NCI-H69 (cell line): ENCODE data around the gene HOOK1.
"Not testable (repeated sequence)": the region's sequence is repeated elsewhere in the genome, so short reads cannot be mapped to it uniquely, and the experiment has no call there.

Experiments
- DNase-seq: peaks from one replicate; lab custom pipeline; 2025; lab: John Stamatoyannopoulos, UW

The HOOK1 gene

DNA sequence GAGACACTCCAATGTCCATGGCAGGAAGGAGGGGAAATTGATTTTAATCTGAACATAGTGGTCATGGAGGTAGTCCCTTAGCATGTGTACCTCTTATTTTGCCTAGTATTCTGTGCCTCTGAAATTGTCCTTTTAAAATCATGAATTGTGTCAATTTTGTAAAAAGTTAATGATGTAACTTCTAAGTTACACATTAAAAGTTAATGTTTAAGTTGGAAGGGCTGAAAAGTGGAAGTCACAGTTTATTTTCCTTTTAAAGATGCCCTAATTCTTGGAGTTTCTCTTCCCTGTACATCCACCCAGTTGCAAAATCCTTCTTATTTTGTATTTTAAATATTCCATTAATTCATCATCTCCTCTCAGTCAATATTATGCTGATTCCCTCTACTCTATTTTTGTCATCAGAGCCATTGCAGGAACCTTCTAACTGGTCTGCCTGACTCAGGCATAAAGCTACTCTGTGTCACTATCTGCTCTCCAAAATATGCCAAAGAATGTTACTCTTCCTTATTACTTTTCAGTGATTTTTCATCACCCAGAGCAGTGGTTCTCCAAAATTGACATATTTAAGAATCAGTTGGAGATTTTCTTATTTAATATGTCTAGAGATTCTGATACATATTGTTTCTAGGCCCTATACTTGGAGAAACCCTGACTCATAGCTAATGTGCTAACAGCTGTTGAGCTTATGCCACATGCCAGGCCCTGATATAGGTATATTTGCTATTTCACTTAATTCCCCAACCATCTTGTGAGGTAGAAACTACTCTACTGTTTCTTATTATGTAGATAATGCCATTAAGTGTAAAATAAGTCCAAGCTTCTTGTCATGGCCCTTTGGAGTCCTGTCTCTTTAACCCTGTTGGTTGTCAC lies 5.1 kb downstream of the HOOK1 start:
- DNase-seq: no peak

DNA sequence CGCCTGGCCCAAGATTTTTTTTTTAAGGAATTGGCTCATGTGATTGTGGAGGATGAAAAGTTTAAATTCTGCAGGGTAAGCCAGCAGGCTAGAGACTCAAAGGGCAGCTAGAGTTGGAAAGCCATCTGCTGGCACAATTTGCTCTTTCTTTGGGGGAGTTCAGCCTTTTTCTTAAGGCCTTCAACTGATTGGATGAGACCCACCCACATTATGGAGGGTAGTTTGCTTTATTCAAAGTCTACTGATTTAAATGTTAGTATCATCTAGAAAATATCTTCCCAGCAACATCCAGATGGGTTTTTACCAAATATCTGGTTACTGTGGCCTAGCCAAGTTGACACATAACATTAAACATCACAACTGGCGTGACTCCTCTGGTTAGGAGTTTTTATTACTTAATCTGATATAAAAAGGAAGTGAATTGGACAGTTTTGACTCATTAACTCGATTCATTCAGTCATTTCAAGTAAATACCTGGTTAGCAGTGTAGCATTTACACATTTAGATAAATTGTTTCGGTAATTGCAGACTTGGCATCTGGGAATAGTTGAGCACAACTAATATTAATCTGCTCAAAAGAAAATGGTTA lies 12.4 kb downstream of the HOOK1 start:
- DNase-seq: no peak

DNA sequence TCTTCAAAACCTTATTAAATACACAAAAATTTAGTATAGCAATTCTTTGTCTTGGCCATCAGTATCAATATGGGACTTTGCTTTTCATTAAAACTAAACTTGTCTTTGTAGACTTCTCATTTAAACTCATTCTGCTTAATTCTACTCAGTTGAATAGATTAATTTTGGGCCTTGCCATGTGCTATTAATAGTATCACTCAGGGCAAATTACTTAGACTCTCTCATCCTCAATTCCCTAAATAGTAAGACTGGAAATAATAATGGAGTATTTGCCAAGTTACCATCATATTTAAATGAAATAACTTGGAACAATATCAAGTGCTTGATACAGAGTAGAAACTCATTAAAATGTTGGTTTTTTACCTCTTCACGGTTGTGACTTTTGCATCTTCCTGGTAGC lies 13.4 kb downstream of the HOOK1 start:
- DNase-seq: no peak

DNA sequence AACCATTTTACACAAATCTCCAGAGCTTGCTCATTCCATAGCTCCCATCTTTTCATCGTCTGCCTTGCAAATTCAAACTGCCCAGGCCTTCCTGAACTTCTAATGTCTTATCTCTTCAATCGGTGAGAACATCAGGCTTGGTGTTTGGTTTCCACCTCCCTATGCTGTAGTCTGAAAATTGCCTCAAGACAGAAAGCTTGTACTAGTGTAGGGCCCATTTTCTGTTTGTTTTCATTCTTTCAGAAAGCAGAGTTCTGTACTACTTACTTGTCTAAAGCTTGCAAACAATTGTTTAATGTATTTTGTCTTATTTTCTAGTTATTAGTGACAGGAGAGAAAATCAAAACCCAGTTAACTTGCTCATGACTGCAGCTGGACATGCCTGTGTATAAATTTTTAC lies 16.8 kb downstream of the HOOK1 start:
- no peak for DNase-seq

DNA sequence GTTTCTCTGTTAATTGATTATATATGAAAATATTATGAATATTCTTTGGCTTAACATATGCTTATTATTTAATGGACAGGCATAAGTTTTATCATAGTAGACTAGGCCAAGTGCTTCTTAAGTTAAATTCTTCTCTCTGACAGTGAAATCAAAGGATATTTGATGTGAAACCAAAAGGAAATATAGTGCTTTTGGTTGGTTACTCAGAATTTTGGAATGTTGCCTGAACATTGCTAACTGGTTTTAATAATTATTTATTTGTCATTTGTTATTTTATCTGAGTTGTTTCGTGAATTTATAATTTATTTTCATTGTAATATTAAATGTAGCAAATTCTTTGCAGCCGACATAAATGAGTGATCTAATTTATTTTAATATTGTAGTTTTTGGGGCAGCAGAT lies 18.3 kb downstream of the HOOK1 start:
- no peak for DNase-seq

DNA sequence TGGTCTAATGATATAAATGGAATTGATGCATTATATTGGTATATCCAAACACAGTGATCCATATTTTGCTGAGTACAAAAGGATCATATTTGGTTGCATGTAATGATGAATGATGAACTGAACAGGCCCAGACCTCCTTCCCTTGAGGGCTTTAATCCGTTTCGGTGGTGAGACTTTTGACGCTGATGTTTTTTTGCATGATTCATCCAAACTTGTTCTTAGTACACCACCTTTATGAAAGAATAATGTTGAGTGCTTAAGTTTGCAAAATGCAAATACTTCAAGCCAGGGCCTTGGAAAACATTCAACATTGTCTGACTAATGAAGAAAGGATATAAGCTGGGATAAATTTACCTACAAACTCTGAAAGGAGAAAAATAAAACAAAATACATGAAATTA lies 19.2 kb downstream of the HOOK1 start:
- no peak for DNase-seq

DNA sequence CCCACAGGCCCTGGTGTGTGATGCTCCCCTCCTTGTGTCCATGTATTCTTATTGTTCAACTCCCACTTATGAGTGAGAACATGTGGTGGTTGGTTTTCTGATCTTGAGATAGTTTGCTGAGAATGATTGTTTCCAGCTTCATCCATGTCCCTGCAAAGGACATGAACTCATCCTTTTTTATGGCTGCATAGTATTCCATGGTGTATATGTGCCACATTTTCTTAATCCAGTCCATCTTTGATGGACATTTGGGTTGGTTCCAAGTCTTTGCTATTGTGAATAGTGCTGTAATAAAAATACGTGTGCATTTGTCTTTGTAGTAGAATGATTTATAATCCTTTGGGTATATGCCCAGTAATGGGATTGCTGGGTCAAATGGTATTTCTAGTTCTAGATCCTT lies 23.1 kb downstream of the HOOK1 start:
- not testable (repeated sequence) for DNase-seq

DNA sequence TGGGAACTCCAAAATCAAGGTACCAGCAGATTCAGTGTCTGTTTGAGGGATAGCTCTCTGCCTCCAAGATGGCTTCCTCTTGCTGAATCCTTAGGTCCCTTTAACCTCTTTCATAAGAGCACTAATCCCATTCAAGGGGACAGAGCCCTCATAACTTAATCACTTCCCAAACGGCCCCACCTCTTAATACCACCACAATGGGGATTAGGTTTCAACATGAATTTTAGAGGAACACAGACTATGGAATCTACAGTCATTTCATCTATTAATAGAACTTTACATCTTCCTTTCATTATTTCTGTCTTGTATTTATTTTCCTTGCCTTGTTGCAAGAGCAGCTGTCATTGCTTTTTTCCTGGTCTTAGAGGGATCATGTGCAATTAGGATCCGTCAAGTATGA lies 30.3 kb downstream of the HOOK1 start:
- DNase-seq: no peak

DNA sequence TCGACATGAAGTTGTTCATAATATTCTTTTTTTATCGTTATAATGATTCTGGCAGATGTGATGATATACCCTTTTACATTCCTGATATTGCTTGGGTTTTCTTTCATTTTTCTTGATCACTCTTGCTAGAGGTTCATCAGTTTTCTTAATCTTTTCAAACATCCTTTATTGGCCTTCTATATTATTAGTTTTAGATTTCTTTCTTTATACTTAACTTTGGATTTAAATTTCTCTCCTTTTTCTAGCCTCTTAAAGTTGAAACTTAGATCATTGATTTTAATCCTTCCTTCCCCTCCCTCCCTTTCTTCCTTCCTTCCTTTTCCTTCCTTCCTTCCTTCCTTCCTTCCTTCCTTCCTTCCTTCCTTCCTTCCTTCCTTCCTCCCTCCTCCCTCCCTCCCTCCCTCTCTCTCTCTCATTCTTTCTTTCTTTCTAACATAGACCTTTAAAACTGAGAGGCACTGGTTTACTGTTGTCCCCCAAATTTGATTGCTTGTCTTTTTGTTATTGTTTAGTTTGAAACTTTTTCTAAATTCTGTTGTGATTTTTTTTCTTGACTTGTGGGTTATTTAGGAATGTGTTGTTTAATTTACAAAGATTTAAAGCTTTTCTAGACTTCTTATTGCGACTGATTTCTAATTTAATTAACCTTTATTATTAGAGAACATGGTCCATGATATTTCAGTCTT lies 31.6 kb downstream of the HOOK1 start:
- no peak for DNase-seq

DNA sequence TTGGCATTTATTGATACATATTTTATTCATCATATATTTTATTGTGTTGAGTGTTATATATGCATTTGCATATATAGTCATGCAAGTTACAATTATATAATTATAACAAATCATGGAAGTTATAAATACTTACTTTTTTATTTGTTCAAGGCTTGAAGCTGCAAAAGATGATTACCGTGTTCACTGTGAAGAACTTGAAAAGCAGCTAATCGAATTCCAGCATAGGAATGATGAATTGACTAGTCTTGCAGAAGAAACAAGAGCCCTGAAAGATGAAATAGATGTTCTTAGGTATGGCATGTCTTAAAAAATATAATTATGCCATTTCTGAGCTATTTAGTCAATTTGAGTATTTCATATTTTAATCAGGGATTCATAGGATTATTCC lies 32.1 kb downstream of the HOOK1 start:
- no peak for DNase-seq

DNA sequence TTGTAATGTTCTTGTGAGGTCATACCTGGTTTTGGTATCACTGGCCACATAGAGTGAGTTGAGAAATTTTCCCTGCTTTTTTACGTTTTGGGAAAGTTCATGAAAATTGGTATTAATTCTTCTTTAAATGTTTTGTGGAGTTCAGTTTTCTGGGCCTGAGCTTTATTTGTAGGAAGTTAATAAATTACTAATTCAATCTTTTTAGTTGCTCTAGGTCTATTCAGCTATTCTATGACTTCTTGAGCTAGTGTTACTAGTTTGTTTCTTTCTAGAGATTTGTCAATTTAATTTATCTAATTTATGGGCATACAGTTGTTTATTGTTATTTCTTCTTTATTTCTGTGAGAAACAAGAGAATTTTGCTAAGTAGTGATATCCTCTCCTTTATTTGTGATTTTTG lies 37.4 kb downstream of the HOOK1 start:
- DNase-seq: no peak

DNA sequence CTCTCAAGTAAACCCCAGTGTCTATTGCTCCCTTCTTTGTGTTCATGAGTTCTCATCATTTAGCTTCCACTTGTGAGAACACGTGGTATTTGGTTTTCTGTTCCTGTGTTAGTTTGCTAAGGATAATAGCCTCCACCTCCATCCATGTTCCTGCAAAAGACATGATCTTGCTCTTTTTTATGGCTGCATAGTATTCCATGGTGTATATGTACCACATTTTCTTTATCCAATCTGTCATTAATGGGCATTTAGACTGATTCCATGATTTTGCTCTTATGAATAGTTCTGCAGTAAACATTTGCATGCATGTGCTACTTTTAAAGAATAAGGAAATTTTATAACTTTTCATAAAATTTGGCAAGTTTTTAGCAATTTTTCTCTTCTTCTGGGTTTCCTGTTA lies 40.5 kb downstream of the HOOK1 start:
- not testable (repeated sequence) for DNase-seq

DNA sequence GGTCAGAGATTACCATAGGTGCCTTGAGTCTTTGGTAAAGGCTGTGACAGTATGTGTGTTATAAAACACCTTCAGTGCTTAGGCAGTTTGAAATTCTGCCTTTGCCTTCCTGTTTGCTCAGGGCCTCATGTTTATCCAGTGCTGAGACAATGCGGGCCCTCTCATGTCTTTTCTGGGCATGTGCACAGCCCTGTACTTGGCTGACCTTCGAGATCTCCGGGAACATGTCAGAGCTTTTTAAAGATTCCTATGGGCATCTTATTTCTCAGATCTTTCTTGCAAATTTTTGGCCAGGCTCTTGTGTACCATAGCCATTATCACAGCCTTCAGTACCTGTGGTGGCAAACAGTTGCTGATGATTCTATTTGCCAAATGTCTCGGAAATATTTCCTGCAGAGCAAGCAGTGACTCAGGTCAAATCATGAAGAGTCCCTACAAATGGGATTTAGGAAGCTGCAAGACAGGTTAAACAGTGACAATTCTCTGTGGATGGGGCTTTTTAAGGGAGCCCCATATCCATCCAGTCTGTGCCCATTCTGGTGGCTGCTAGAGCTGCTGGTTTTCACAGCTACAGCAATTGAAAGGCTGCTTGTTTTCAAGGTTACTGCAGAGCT lies 42.1 kb downstream of the HOOK1 start:
- peak; percentile 30 for DNase-seq

DNA sequence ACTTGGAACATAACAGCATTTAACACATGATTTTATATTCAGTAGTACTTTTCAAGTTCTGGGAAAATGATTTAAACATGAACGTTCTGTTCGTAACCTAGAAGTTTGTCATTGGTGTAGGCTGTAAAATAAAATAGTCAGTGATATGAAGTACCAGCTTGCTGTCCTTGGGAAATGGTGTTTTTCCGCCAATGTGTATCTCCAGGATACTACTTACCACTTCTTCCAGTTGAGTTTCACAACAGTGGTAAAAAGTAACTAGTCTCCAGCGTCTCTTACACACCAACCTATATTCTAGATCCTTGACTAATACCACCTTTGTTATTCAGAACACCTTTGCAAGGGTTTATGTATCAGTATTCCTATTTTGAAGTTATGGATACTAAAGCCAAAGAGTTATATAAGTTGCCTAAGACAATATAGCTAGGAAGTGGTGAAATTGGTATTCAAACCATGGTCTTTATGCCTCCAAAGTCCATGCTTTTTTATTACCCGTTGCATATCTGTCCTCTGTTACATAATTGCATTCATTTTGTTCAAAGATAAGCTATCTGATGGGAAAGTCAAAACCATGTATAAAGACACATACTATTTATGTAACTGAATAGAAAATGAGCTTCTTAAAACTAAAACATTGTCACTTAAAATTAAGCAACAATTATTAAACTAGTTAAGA lies 43.1 kb downstream of the HOOK1 start:
- no peak for DNase-seq

DNA sequence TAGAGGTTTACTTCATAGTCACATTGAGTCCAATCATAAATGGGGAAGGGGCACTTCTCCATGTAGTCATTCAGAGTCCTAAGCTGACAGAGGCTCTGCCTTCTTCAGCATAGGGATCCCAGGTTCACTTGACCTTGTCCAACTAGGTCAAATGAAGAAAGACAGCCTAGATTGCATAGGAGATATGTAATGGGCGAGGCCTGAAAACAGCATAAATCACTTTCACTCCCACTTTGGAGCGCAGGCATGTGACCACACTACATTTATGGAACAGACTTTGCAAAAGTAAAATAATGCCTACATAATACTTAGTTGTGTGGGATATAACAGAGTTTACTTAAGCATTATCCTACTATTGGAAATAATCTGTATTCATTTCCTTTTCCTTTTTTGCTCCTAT lies 51.7 kb downstream of the HOOK1 start:
- no peak for DNase-seq

DNA sequence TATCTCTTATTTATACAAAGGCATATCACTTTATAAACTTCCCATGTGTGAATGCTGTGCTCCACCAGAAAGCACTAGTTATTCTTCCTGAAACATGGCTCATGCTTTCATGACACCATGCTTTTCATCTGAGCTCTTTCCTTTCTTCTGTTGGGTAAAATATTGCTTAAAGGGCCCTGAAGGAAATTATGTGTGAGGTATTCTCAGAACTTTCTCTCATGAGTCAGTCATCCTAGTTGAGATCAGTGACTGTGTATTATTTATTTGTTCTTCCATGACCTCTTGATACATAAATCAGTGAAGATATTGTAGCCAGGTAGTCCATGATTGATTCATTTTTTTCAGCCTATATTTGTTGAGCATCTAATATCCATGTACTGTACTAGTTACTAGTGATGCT lies 57.0 kb downstream of the HOOK1 start:
- no peak for DNase-seq

DNA sequence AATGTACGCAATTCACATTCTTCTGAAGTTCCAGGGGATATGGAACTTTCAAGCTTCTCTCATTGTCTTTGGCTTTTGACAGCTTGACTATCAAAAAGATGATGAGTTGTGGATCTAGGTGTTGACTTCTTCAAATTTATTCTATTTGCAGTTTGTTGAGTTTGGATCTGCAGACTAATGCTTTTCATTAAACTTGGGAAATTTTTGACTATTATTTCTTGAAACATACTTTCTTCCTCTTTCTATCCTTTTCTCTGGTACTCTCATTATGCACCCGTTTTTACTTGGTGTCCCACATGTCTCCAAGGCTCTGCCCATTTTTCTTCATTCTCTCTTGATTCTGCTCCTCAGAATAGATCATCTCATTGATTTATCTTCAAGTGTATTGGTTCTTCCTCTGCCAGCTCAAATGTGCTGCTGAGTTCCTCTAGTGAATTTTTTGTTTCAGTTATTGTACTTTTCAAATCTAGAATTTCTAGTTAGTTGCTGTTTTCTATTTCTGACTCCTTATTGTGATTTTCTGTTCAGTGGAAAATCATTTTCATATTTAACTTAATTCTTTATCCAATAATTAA lies 62.4 kb downstream of the HOOK1 start:
- no peak for DNase-seq

DNA sequence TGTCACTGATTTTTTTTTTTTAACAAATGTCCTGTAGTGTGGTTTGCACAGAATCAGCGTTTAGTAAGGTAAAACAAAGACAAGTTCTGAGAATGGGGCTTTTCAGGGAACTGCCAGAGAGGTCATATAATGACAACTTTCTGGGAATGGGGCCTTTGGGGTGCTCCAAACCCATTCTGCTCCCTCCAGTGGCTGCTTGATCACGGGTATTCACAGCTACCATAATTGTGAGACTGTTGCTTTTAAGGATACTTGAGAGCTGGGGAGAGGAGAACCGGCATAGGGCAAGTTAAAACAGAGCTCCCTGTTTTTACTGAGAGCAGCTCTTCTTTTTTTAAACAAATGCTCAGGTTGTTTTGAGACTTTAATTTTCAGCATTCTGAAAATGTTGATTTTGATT lies 63.6 kb downstream of the HOOK1 start:
- DNase-seq: peak; percentile 2

DNA sequence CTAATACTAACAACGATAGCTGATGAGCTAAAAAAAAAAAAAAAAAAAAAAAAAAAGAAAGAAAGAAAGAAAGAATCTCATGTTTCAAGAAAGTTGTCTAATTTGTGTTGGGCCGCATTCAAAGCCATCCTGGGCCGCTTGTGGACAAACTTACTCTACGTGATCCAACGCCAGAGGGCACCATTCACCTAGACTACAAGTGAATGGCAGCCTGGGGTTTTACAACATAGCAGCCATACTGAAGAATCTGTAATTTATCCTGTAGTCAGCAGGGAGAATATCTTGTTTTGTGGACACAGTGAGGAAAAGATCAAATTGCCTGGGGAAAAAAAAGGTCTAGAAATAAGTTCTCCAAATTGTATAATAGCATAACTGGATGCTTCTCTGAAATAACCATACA lies 64.8 kb downstream of the HOOK1 start:
- DNase-seq: peak; percentile 69

DNA sequence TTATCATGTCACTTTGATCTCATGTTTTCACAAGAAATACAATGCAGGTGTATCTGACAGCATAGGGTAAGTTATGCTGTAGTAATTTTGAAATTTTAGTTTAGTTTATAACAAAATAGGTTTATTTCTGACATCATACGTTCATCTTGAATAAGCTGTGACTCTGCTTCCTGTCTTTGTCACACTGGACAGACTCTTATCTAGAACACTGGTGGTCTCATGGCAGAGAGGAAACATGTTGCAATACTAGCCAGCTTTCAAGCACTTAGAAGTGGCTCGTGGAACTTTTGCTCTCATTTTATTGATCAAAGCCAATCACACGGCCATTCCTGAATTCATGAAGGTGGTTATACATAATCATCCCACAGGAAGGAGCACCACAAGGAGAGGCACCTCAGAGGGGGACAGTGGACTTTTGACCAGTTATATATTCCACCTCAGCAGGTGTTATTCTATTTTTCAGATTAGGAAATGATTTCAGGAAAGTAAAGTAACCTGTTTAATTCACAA lies 65.3 kb downstream of the HOOK1 start:
- no peak for DNase-seq

DNA sequence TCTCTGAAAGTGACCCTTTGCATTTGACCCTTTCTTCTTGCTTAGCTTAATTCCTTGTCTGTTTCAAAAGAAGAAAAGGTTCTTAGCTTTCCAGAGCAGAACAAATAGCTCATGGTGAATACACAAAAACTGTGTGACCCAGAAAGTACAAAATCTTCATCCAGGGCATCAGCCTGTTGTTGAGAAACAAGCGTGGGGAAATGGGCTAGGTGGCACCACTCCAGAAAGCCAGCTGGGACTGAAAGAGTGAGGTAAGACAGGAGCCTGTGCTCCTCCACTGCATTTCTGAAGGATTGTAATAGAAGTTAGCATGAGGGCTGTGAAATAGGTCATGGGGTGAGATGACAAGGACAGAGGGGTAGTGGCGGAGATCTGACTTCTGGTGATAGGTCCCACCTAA lies 66.0 kb downstream of the HOOK1 start:
- DNase-seq: no peak
